ENCODE results near the gene LRRC4C. TPM values are rescaled to one million over a fixed set of nuclear protein-coding genes. Genes with fewer than 3 reads are reported as not detected.
"Not testable (repeated sequence)": the region's sequence is repeated elsewhere in the genome, so short reads cannot be mapped to it uniquely, and the experiment has no call there.

LRRC4C gene
- total RNA-seq, 1 donor from 2014 or later = 14.0 TPM

DNA sequence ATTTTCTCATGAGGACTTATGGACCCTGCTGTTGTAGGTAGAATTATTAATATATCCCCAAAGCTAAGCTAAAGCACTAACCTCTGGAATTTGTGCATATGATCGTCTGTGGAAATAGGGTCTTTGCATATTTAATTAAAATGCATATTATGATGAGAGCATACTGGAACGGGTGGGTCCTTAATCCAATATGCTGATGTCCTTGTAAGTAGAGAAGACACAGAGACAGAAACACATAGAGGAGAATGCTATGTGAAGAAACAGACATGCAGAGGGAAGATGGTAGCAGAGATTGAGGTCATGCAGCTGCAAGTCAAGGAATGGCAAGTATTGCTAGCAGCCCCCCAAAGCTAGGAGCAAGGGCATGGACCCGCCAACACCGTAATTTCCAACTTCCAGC is 439.2 kb downstream of the LRRC4C start:
- H3K27ac Mint-ChIP-seq = no peak overlapping the region
- no peak for DNase-seq (ENCODE audit: extremely low spot score, unreplicated experiment)
- H3K9me3 Mint-ChIP-seq = no peaks in the 10 kb centered on the region
- no peaks in the 10 kb centered on the region for H3K27me3 Mint-ChIP-seq
- H3K4me1 Mint-ChIP-seq (ENCODE audit: unreplicated experiment) = no peaks in the 10 kb centered on the region
- no peak for TF ChIP-seq CTCF (conservative IDR thresholded peaks at IDR 0.05)
- H3K4me3 Mint-ChIP-seq = no peak overlapping the region
- H3K36me3 Mint-ChIP-seq = no peaks in the 10 kb centered on the region

DNA sequence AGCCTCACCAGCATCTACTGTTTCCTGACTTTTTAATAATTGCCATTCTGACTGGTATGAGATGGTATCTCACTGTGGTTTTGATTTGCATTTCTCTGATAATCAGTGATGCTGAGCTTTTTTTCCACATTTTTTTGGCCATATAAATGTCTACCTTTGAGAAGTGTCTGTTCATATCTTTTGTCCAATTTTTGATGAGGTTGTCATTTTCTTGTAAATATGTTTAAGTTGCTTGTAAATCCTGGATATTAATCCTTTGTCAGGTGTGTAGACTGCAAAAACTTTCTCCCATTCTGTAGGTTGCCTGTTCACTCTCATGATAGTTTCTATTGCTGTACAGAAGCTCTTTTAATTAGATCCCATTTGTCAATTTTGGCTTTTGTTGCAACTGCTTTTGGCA is 439.8 kb downstream of the LRRC4C start:
- H3K4me3 Mint-ChIP-seq; H3K4me1 Mint-ChIP-seq (ENCODE audit: unreplicated experiment); H3K27ac Mint-ChIP-seq: not testable (repeated sequence)

GRCh38 chr11:41018224-41018623 is 441.2 kb downstream of the LRRC4C start:
- no peak for DNase-seq (ENCODE audit: extremely low spot score, unreplicated experiment)
- Mint-ChIP-seq H3K27ac (no peak overlapping the region), H3K4me3 (no peak overlapping the region), H3K9me3 (no peaks in the 10 kb centered on the region), H3K36me3 (no peaks in the 10 kb centered on the region), H3K4me1 (ENCODE audit: unreplicated experiment) (no peaks in the 10 kb centered on the region), H3K27me3 (no peaks in the 10 kb centered on the region)
- TF ChIP-seq CTCF (conservative IDR thresholded peaks at IDR 0.05) = no peak

More for the DNA sequence above, 439.8 kb downstream of the LRRC4C start:
- H3K9me3 Mint-ChIP-seq; H3K36me3 Mint-ChIP-seq; DNase-seq (ENCODE audit: extremely low spot score, unreplicated experiment); H3K27me3 Mint-ChIP-seq: not testable (repeated sequence)

- Mint-ChIP-seq H3K27me3 (peaks cover 4% of the 10 kb centered on the region), H3K4me3 (no peak overlapping the region), H3K27ac (no peak overlapping the region), H3K36me3 (no peaks in the 10 kb centered on the region), H3K4me1 (ENCODE audit: unreplicated experiment) (no peaks in the 10 kb centered on the region), H3K9me3 (no peaks in the 10 kb centered on the region)
- no peak for TF ChIP-seq CTCF (conservative IDR thresholded peaks at IDR 0.05)
- no peak for DNase-seq (ENCODE audit: extremely low spot score, unreplicated experiment)
Observed at GRCh38 chr11:41010361-41011050, 448.9 kb downstream of the LRRC4C start.

DNA sequence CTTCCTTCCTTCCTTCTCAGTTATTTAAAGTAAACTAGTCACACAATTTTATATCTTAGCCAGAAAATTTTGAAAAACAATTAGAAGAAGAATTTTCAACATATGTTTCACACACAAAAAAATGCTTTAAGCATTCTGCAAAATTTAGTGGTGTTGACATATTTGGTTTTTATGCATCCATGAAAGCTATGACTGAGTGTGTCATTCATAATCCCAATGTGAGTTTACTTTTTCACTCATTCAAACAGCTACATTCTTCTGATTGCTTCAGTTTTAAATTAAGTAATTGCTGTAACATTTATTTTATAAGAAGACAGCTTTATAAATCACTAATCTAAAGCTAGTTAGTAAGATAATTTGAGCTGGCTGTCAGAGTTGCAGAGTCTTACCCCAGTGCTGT is 453.5 kb downstream of the LRRC4C start:
- no peak for TF ChIP-seq CTCF (conservative IDR thresholded peaks at IDR 0.05)
- no peak for DNase-seq (ENCODE audit: extremely low spot score, unreplicated experiment)
- Mint-ChIP-seq H3K9me3 (no peaks in the 10 kb centered on the region), H3K27ac (no peak overlapping the region), H3K36me3 (no peaks in the 10 kb centered on the region), H3K4me1 (ENCODE audit: unreplicated experiment) (peaks cover 9% of the 10 kb centered on the region), H3K4me3 (no peak overlapping the region), H3K27me3 (peaks cover 4% of the 10 kb centered on the region)

- Mint-ChIP-seq H3K27me3 (peaks cover 4% of the 10 kb centered on the region), H3K4me3 (no peak overlapping the region), H3K27ac (no peak overlapping the region), H3K4me1 (ENCODE audit: unreplicated experiment) (peaks cover 9% of the 10 kb centered on the region), H3K9me3 (no peaks in the 10 kb centered on the region), H3K36me3 (no peaks in the 10 kb centered on the region)
- DNase-seq (ENCODE audit: extremely low spot score, unreplicated experiment) = no peak
- TF ChIP-seq CTCF (conservative IDR thresholded peaks at IDR 0.05) = no peak
Observed at GRCh38 chr11:41003339-41004282, 455.8 kb downstream of the LRRC4C start.
